Measurements from ENCODE around the gene PLA2G4E.

DNA sequence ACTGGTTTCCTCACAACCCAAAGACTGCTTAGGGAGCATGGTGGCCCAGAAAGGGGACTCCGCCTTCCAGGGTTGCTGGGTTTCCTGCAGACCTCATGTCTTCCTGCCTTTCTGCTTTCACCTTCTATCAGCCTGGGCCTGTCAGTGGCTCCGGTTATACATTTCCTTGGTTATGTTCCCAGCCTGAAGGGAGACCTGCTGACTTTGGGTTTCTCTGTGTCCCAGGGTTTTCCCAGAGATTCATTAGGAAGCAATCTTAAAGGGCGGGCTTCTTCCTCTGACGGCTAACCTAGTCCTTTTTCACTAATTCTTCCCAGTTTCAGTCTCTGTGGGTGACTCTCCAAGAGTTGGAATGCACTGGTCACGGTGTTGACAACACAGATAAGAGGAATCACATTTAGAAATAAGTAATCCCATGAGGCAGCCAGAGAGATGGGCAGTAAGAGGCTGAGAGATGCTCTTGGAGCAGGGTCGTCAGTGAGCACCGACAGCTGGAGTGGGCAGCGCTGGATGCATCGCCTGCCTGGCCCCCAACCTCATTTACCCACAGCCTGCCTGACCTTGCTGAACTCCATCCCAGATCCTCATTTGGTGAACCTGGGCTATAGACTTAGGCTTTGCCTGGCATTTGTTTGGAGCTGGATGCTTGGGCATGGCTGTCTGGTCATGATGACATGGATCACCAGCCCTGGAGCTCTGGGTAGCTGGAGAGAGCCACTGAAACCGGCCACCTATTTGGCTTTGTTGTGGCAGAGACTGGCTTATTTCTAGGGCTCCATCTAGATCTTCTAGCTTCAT, 38.5 kb downstream of the PLA2G4E start:
- TF ChIP-seq, protein P1, sequence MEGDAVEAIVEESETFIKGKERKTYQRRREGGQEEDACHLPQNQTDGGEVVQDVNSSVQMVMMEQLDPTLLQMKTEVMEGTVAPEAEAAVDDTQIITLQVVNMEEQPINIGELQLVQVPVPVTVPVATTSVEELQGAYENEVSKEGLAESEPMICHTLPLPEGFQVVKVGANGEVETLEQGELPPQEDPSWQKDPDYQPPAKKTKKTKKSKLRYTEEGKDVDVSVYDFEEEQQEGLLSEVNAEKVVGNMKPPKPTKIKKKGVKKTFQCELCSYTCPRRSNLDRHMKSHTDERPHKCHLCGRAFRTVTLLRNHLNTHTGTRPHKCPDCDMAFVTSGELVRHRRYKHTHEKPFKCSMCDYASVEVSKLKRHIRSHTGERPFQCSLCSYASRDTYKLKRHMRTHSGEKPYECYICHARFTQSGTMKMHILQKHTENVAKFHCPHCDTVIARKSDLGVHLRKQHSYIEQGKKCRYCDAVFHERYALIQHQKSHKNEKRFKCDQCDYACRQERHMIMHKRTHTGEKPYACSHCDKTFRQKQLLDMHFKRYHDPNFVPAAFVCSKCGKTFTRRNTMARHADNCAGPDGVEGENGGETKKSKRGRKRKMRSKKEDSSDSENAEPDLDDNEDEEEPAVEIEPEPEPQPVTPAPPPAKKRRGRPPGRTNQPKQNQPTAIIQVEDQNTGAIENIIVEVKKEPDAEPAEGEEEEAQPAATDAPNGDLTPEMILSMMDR (IDR thresholded peaks at IDR 0.05): no peak
- TF ChIP-seq POLR2A (IDR thresholded peaks at IDR 0.05): no peak
